Measurements from ENCODE around the gene KRTAP10-5.
"Not testable (repeated sequence)": the region's sequence is repeated elsewhere in the genome, so short reads cannot be mapped to it uniquely, and the experiment has no call there.

KRTAP10-5 gene

GRCh38 chr21:44592446-44593311 lies 12.3 kb upstream of the KRTAP10-5 start, which contains the start of gene KRTAP10-6:
Gene KRTAP10-6, minus strand, starts transcription at chr21:44592505. Its CDS starts 21 bp downstream, at chr21:44592484.
- TF ChIP-seq, protein P1, sequence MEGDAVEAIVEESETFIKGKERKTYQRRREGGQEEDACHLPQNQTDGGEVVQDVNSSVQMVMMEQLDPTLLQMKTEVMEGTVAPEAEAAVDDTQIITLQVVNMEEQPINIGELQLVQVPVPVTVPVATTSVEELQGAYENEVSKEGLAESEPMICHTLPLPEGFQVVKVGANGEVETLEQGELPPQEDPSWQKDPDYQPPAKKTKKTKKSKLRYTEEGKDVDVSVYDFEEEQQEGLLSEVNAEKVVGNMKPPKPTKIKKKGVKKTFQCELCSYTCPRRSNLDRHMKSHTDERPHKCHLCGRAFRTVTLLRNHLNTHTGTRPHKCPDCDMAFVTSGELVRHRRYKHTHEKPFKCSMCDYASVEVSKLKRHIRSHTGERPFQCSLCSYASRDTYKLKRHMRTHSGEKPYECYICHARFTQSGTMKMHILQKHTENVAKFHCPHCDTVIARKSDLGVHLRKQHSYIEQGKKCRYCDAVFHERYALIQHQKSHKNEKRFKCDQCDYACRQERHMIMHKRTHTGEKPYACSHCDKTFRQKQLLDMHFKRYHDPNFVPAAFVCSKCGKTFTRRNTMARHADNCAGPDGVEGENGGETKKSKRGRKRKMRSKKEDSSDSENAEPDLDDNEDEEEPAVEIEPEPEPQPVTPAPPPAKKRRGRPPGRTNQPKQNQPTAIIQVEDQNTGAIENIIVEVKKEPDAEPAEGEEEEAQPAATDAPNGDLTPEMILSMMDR (IDR thresholded peaks at IDR 0.05; ENCODE audit: low read depth, low read length): no peak
- DNase-seq (ENCODE audit: extremely low read depth, low read depth): no peak

DNA sequence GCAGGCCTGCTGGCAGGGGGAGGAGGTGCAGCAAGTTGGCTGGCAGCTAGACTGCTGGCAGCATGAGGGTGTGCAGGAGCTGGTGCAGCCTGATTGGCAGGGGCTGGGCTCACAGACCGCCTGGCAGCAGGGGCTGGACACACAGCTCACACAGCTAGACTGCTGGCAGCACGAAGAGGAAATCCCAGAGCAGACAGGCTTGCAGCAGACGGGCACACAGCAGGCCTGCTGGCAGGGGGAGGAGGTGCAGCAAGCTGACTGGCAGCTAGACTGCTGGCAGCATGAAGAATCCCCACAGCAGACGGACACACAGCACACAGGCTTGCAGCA lies 11.4 kb upstream of the KRTAP10-5 start:
- not testable (repeated sequence) for DNase-seq (ENCODE audit: extremely low read depth, low read depth)

GRCh38 chr21:44590897-44591800 lies 10.7 kb upstream of the KRTAP10-5 start:
- not testable (repeated sequence) for DNase-seq (ENCODE audit: extremely low read depth, low read depth)

DNA sequence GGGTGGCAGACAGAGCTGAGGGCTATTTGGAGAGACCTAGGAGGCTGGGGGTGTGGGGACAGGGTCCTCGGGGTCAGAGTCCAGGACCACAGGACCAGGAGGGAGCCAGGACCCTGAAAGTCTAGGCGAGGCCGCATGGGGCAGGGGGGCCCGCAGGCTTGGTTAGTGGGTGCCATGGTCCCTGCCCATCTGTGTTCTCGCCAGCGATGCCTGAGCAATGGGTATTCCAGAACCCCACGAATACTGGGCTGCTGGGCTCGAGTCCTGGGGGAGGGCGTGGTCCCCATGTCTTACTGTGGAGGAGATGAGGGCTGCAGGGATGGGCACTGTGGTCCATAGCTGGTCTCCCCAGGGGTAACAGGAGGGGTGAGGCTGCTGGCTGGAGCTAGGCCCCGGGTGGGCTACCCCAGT lies 9.9 kb upstream of the KRTAP10-5 start:
- TF ChIP-seq, protein P1 (IDR thresholded peaks at IDR 0.05; ENCODE audit: low read depth, low read length): no peak
- no peak for DNase-seq (ENCODE audit: extremely low read depth, low read depth)

- TF ChIP-seq, protein P1 (IDR thresholded peaks at IDR 0.05; ENCODE audit: low read depth, low read length): no peak
- DNase-seq (ENCODE audit: extremely low read depth, low read depth): no peak
Observed at GRCh38 chr21:44589586-44590305, 9.3 kb upstream of the KRTAP10-5 start.

GRCh38 chr21:44589094-44589493 lies 8.7 kb upstream of the KRTAP10-5 start:
- DNase-seq (ENCODE audit: extremely low read depth, low read depth): no peak
- TF ChIP-seq, protein P1 (IDR thresholded peaks at IDR 0.05; ENCODE audit: low read depth, low read length): no peak

DNA sequence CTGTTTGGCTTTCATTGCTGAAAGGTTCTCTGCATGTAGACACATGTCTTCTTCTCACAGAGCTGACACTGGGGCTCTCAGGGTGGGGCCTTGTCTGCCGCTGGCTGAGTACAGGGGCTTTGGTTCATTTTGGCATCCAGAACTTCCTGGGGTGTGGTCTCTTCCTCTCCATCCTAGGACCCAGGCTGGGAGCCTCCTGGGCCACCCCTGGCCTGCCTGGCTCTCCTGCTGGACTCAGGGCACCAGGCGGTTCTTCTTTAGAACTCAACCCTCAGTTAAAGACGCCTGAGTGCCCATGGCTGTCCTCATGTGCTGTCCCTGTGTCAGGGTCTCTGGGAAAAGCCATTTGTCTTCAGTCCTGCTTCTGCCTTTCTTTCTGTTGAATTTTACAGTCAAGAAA lies 5.5 kb upstream of the KRTAP10-5 start:
- TF ChIP-seq, protein P1 (IDR thresholded peaks at IDR 0.05; ENCODE audit: low read depth, low read length): no peak

DNA sequence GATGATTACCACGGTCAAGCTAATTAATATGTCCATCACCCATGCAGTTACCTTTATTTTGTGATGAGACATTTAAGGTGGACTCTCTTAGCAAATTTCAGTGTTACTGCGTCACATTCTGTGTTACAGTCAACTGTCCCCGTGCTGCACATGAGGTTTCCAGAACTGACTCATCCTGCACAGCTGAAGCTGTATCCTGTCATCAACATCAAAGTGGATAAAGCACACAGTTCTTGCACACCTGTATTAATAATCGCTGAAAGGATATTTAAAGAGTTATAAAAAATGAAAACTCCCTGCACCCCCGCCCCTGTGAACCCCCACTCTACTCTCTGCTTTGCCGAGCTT lies 3.4 kb upstream of the KRTAP10-5 start:
- DNase-seq (ENCODE audit: extremely low read depth, low read depth): no peak
- TF ChIP-seq, protein P1 (IDR thresholded peaks at IDR 0.05; ENCODE audit: low read depth, low read length): no peak

More for the DNA sequence above, 5.5 kb upstream of the KRTAP10-5 start:
- DNase-seq (ENCODE audit: extremely low read depth, low read depth): no peak

Measured in AG09319 (cell line).